ENCODE data around the gene SREBF1. TPM values are rescaled to one million over a fixed set of nuclear protein-coding genes. Genes with fewer than 3 reads are reported as not detected.

SREBF1 gene
- total and polyA plus RNA-seq, 2 of the 4 experiments (the other 2 are of a cell fraction): 3.4 to 20.4 TPM

DNA sequence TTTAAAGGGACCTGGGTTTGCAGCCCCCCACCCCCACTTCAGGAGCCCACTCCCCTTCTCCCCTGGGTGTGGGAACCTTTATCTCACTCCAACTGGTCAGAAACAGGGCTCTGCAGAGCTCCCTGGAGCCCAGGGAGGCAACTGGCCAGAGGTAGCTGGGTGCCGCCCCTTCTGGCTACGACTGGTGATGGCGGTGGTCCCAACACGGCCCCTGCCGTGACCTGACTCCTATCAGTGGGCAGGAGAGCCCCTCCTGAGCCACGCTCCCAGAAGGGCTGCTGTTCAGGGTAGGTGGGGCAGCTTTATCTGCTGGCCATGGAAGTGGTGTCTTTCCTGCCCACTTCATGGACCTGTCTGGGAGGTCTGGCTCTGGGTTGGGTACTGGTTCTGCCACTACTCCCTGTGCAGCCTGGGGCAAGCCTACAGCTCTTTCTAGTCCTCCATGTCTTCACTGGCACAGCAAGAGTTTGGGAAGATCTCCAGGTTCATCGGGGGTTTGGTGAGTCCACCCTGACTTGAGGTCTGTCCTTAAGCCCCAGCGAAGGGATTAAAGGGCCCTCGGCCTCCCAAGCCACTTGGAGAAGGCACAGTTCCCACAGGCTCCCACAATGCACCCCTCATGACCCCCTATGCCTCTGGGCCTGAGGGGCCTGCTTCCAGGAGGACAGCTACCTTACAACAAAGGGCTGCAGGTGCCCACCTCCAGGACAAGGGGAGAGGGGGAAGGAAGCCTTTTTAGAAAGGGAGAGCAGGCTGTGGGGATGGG, 5.5 kb upstream of the SREBF1 start:
- no peak overlapping the region for H3K4me2 ChIP-seq (ENCODE audit: low read depth, low read length)
- peaks cover 0 to 23% of the 10 kb centered on the region in 2 experiments; a peak in 2 of 4 replicates for H3K79me1 ChIP-seq (ENCODE audit: low read depth in 1 of 2, low read length in 2 of 2)
- no peaks in the 10 kb centered on the region for H3K27me3 ChIP-seq (ENCODE audit: control insufficient read depth, insufficient read depth, low read length)
- H3K4ac ChIP-seq (ENCODE audit: low read depth, low read length): no peak overlapping the region
- in situ Hi-C loops (cut with MboI; ENCODE audit: low sequenced_read_pairs): no loop called here
- H3K9me1 ChIP-seq (ENCODE audit: insufficient read depth, low read length): peaks cover 17% of the 10 kb centered on the region
- DNase-seq (no peak), ATAC-seq (ENCODE audit: low read depth) (no peak)
- no peaks in the 10 kb centered on the region for H3K9me3 ChIP-seq (ENCODE audit: control insufficient read depth, insufficient read depth, low read length)
- H3K56ac ChIP-seq (ENCODE audit: extremely low read depth, insufficient read depth, low read length): no peak overlapping the region
- H2AK9ac ChIP-seq (replicated peaks; ENCODE audit: low read depth, low read length, poor library complexity): peak overlapping the region; percentile 48
- no peak overlapping the region for H3K14ac ChIP-seq (replicated peaks; ENCODE audit: low read depth, low read length)
- no peak overlapping the region for H3K27ac ChIP-seq (ENCODE audit: insufficient read depth, low read length)
- H4K20me1 ChIP-seq (ENCODE audit: insufficient read depth, low read length): no peaks in the 10 kb centered on the region
- ChIA-PET CTCF (interaction anchor here (0.6 kb wide), 1 partner anchor 32 kb away, joined by 3 read pairs; no protein-coding TSS in a partner anchor), POLR2A (ENCODE audit: unreplicated experiment) (no interaction called here)
- no TSS peak for BruUV-seq (replicated peaks)
- no peak overlapping the region for H2BK20ac ChIP-seq (ENCODE audit: low read depth, low read length)
- no peak overlapping the region for H3K4me3 ChIP-seq (ENCODE audit: insufficient read depth, low read depth, low read length)
- peak overlapping the region; percentile 59; the same call in 1 of the 2 replicates for H2AK5ac ChIP-seq (ENCODE audit: low read depth, low read length)
- no peak overlapping the region for H2BK120ac ChIP-seq (ENCODE audit: low read depth, low read length)
- no peak overlapping the region; the same call in 1 of the 2 replicates for H3K23ac ChIP-seq (ENCODE audit: low read depth, low read length)
- no peak overlapping the region for H2BK15ac ChIP-seq (ENCODE audit: low read depth, low read length)
- dilution Hi-C loops (cut with HindIII; ENCODE audit: low sequenced_read_pairs, unreplicated experiment): no loop called here
- H3K36me3 ChIP-seq (ENCODE audit: control insufficient read depth, insufficient read depth, low read length): peaks cover 8% of the 10 kb centered on the region; the same call in 1 of the 2 replicates
- no peak overlapping the region for H2AFZ ChIP-seq (replicated peaks; ENCODE audit: low read length, poor library complexity)
- H3K18ac ChIP-seq (ENCODE audit: low read depth, low read length): no peak overlapping the region
- 69% methylated on average over 5 of the region's 9 CpGs; no CpG with 5 or more reads in 1 of the 2 experiments for WGBS, 2 experiments (ENCODE audit: extremely low coverage in 2 of 2, insufficient read length in 1 of 2)
- TF ChIP-seq, protein P1, sequence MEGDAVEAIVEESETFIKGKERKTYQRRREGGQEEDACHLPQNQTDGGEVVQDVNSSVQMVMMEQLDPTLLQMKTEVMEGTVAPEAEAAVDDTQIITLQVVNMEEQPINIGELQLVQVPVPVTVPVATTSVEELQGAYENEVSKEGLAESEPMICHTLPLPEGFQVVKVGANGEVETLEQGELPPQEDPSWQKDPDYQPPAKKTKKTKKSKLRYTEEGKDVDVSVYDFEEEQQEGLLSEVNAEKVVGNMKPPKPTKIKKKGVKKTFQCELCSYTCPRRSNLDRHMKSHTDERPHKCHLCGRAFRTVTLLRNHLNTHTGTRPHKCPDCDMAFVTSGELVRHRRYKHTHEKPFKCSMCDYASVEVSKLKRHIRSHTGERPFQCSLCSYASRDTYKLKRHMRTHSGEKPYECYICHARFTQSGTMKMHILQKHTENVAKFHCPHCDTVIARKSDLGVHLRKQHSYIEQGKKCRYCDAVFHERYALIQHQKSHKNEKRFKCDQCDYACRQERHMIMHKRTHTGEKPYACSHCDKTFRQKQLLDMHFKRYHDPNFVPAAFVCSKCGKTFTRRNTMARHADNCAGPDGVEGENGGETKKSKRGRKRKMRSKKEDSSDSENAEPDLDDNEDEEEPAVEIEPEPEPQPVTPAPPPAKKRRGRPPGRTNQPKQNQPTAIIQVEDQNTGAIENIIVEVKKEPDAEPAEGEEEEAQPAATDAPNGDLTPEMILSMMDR (conservative IDR thresholded peaks at IDR 0.05; ENCODE audit: low read depth, low read length): no peak
- TF ChIP-seq FOS (IDR thresholded peaks at IDR 0.05; ENCODE audit: low read depth, low read length): no peak
- TF ChIP-seq, protein P2, sequence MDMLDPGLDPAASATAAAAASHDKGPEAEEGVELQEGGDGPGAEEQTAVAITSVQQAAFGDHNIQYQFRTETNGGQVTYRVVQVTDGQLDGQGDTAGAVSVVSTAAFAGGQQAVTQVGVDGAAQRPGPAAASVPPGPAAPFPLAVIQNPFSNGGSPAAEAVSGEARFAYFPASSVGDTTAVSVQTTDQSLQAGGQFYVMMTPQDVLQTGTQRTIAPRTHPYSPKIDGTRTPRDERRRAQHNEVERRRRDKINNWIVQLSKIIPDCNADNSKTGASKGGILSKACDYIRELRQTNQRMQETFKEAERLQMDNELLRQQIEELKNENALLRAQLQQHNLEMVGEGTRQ (IDR thresholded peaks at IDR 0.05; ENCODE audit: low read depth, low read length): no peak
- intact Hi-C loops (cut with micrococcal nuclease): no loop called here
- no peak overlapping the region for H4K8ac ChIP-seq (ENCODE audit: low read depth in 2 of 2, low read length in 2 of 2)
- no peak overlapping the region for H3K9ac ChIP-seq (ENCODE audit: low read depth, low read length)
- H4K5ac ChIP-seq (ENCODE audit: low read depth, low read length): no peak overlapping the region
- H4K91ac ChIP-seq (ENCODE audit: insufficient read depth, low read depth, low read length): no peak overlapping the region
- H3K4me1 ChIP-seq (ENCODE audit: control insufficient read depth, insufficient read depth, low read length): peaks cover 26% of the 10 kb centered on the region
- no peak overlapping the region for H2BK5ac ChIP-seq (ENCODE audit: low read depth, low read length, poor library complexity, severe bottlenecking)

Data from IMR-90 (cell line).